NCI-H2196 (cell line): ENCODE results near the gene EMILIN1.
"Not testable (repeated sequence)": the region's sequence is repeated elsewhere in the genome, so short reads cannot be mapped to it uniquely, and the experiment has no call there.

ENCODE experiments used
- DNase-seq: peaks from one replicate; lab custom pipeline; 2025; ENCODE audit not compliant: unreplicated experiment; lab: John Stamatoyannopoulos, UW

The EMILIN1 gene

GRCh38 chr2:27119330-27119670 lies 40.9 kb downstream of the EMILIN1 start:
- DNase-seq: not testable (repeated sequence)

GRCh38 chr2:27121906-27122305 lies 43.5 kb downstream of the EMILIN1 start:
- no peak for DNase-seq

GRCh38 chr2:27122791-27123190 lies 44.4 kb downstream of the EMILIN1 start:
- no peak for DNase-seq

DNA sequence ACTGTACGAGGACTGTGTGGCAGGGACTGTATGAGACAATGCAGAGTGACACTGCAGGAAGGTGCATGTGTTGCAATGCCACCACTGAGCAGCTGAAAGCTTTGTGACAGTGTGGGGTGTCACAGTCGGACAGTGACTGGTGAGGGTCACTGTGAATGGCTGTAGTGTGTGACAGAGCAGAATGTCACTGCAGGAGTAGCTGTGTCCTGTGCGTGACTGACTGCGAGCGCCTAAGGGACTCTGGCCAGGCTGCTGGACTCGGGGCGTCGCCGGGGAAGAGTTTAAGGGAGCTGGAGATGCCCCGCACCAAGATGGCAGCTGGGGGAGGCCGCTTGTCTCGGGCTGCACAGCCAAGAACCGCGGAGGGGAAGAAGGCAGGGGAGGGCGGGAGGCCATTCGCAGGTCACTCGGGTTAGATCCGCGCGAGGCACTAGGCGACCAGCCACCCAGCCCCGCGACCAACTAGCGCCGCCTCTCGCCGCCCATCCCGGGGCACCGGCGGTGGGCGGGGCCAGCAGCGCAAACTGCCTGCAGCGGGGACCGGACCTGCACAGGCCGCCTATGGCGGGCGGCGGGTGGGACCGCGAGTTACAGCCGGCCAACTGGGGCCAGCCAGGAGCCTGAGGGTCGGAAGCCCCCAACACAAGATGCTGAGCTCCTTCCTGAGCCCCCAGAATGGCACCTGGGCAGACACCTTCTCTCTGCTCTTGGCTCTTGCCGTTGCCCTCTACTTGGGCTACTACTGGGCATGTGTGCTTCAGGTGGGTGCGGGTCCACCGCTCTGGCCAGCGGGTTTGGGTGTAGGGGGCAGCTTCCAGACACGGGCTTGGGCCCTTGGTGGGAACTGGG lies 45.1 kb downstream of the EMILIN1 start, which contains the start of gene ABHD1:
Gene ABHD1 (plus strand): TSS at position 514 of the 849 bp plus-strand sequence. CDS start 134 bp downstream, at position 648.
- no peak for DNase-seq

GRCh38 chr2:27125104-27125503 lies 46.7 kb downstream of the EMILIN1 start:
- DNase-seq: no peak

GRCh38 chr2:27126252-27126710 lies 47.9 kb downstream of the EMILIN1 start:
- DNase-seq: no peak

GRCh38 chr2:27127883-27128667 lies 49.7 kb downstream of the EMILIN1 start:
- no peak for DNase-seq

- DNase-seq: no peak
Observed at GRCh38 chr2:27128668-27129571, 50.5 kb downstream of the EMILIN1 start.

- no peak for DNase-seq
Observed at GRCh38 chr2:27130396-27130795, 52.0 kb downstream of the EMILIN1 start.

- DNase-seq: no peak
Observed at GRCh38 chr2:27131429-27131828, 53.0 kb downstream of the EMILIN1 start.

- DNase-seq: no peak
Observed at GRCh38 chr2:27133195-27133875, 54.9 kb downstream of the EMILIN1 start.

- peak; percentile 100 for DNase-seq
Observed at GRCh38 chr2:27133905-27134780, 55.7 kb downstream of the EMILIN1 start, which contains the start of gene PREB. TSS of gene PREB (minus strand) at chr2:27134636. CDS start at chr2:27134421, 215 bp downstream.

DNA sequence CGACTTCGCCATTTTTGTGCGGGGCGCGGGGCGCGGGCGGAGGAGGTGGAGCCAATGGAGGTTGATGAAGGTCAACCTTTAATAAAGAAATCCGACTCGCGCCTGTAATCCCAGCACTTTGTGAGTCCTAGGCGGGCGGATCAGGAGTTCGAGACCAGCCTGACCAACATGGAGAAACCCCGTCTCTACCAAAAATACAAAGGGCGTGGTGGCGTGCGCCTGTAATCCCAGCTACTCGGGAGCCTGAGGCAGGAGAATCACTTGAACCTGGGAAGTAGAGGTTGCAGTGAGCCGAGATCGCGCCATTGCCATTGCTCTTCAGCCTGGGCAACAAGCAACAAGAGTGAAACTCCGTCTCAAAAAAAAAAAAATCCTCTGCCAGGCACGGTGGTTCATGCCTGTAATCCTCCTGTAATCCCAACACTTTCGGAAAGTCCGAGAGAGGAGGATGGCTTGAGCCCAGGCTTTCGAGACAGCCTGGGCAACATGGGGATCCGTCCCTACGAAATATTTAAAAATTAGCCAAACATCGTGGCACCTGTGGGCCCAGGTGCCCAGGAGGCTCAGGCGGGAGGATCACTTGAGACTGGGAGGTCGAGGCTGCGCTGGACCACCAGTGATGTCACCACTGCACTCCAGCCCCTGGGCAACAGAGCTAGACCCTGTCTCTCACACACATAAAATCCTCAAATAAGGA lies 56.5 kb downstream of the EMILIN1 start:
- DNase-seq: no peak

- DNase-seq: no peak
Observed at GRCh38 chr2:27135478-27135955, 57.1 kb downstream of the EMILIN1 start.
